GM13977 (cell line): ENCODE data around the gene SSH2.

Experiments used
- DNase-seq: peaks from one replicate; pipeline ENCODE4 v3.0.0; 2012; ENCODE audit warnings: low spot score
- CTCF ChIP-seq: IDR thresholded peaks from 2 replicates; pipeline ENCODE4 v1.5.1; 2012; ENCODE audit warnings: mild to moderate bottlenecking, control low read depth; ENCODE audit not compliant: insufficient read depth; ENCODE audit errors: extremely low read depth, missing control alignments
- in situ Hi-C: fragments of 300-500 bp; cut with MboI; formaldehyde crosslinking; loops from one replicate; pipeline ENCODE4 v1.12.0; 2022; ENCODE audit warnings: low sequenced_read_pairs, low pct_unique_long_range_greater_than_20kb, mixed read lengths, inconsistent platforms; ENCODE audit not compliant: unreplicated experiment

SSH2 gene

GRCh38 chr17:29931231-29931932 lies 1.4 kb upstream of the SSH2 start:
- TF ChIP-seq CTCF, result peak; percentile 77
- peak; percentile 68 for DNase-seq
- in situ Hi-C loops, result loop anchor here (5.0 to 25.0 kb wide), 2 partner anchors 124 to 294 kb away; no protein-coding TSS in a partner anchor

GRCh38 chr17:29930409-29931010 lies 482 bp upstream of the SSH2 start:
- TF ChIP-seq CTCF, result no peak
- no peak for DNase-seq
- in situ Hi-C loops, result loop anchor here (5.0 to 25.0 kb wide), 2 partner anchors 123 to 293 kb away; no protein-coding TSS in a partner anchor

GRCh38 chr17:29929006-29929532 lies 959 bp downstream of the SSH2 start:
- in situ Hi-C loops, result loop anchor here (25.0 kb wide), 1 partner anchor 292 kb away; no protein-coding TSS in a partner anchor
- TF ChIP-seq CTCF, result no peak
- DNase-seq, result no peak

GRCh38 chr17:29927546-29927945 lies 2.5 kb downstream of the SSH2 start:
- no peak for DNase-seq
- no peak for TF ChIP-seq CTCF
- in situ Hi-C loops, result loop anchor here (25.0 kb wide), 1 partner anchor 290 kb away; no protein-coding TSS in a partner anchor

GRCh38 chr17:29924786-29925185 lies 5.2 kb downstream of the SSH2 start:
- TF ChIP-seq CTCF, result no peak
- in situ Hi-C loops, result loop anchor here (25.0 kb wide), 1 partner anchor 287 kb away; no protein-coding TSS in a partner anchor
- DNase-seq, result no peak

GRCh38 chr17:29918922-29919856 lies 10.8 kb downstream of the SSH2 start:
- in situ Hi-C loops, result no loop called here
- no peak for DNase-seq
- no peak for TF ChIP-seq CTCF
